PFSK-1 (cell line): Measurements from ENCODE around the gene ABCG8.

ENCODE experiments used
- FOXP2 ChIP-seq: optimal IDR thresholded peaks from 2 replicates; pipeline ENCODE3; 2011; ENCODE audit warnings: borderline replicate concordance, control low read depth, inconsistent platforms; ENCODE audit not compliant: insufficient read depth; ENCODE audit errors: extremely low read length, extremely low read depth
- POLR2AphosphoS5 ChIP-seq: IDR thresholded peaks from 2 replicates; pipeline ENCODE4 v1.6.1; 2012; ENCODE audit warnings: low read depth, mild to moderate bottlenecking, control low read depth, low read length, moderate library complexity
- TAF1 ChIP-seq: IDR thresholded peaks from 2 replicates; pipeline ENCODE4 v1.6.1; 2012; ENCODE audit warnings: low read length, control low read depth, borderline replicate concordance; ENCODE audit not compliant: insufficient read depth
- TF ChIP-seq, protein P1 (sequence below), 2 experiments: IDR thresholded peaks; 2 replicates each; pipeline versions ENCODE4 v1.6.1 to v1.8.0; 2011 to 2012; ENCODE audit warnings: low read depth in 2 of 2, low read length in 2 of 2, control low read depth in 1 of 2, inconsistent platforms in 1 of 2, mild to moderate bottlenecking in 1 of 2, moderate library complexity in 1 of 2; ENCODE audit not compliant: insufficient read depth in 1 of 2

DNA sequence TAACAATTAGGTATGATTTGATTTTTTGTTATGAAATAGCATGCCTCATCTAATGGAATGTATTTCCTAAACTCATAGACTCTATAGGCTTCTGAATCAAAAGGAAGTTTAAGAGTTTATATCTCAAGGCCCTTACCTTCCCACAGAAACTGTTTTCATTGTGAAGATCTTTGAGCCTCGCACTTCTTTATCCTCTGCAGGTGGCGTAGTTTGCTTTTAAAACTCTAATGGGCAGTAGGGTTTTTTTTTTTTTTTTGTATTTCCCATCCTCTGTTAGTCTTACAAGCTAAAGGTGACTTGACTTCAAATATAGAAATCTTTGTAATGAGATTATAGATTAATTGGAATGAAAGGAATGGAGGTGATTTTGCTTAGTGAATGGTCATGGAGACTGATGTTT lies 36.6 kb upstream of the ABCG8 start:
- TF ChIP-seq TAF1 (no peak), FOXP2 (no peak), POLR2AphosphoS5 (no peak)
- TF ChIP-seq, protein P1, sequence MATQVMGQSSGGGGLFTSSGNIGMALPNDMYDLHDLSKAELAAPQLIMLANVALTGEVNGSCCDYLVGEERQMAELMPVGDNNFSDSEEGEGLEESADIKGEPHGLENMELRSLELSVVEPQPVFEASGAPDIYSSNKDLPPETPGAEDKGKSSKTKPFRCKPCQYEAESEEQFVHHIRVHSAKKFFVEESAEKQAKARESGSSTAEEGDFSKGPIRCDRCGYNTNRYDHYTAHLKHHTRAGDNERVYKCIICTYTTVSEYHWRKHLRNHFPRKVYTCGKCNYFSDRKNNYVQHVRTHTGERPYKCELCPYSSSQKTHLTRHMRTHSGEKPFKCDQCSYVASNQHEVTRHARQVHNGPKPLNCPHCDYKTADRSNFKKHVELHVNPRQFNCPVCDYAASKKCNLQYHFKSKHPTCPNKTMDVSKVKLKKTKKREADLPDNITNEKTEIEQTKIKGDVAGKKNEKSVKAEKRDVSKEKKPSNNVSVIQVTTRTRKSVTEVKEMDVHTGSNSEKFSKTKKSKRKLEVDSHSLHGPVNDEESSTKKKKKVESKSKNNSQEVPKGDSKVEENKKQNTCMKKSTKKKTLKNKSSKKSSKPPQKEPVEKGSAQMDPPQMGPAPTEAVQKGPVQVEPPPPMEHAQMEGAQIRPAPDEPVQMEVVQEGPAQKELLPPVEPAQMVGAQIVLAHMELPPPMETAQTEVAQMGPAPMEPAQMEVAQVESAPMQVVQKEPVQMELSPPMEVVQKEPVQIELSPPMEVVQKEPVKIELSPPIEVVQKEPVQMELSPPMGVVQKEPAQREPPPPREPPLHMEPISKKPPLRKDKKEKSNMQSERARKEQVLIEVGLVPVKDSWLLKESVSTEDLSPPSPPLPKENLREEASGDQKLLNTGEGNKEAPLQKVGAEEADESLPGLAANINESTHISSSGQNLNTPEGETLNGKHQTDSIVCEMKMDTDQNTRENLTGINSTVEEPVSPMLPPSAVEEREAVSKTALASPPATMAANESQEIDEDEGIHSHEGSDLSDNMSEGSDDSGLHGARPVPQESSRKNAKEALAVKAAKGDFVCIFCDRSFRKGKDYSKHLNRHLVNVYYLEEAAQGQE (IDR thresholded peaks at IDR 0.05; ENCODE audit: insufficient read depth in 1 of 2, low read depth in 2 of 2, low read length in 2 of 2) = no peak
